Measurements from ENCODE around the gene LAP3.
A peak's percentile ranks its signal among the peaks of the same experiment; 100 is the strongest.
"Not testable (repeated sequence)": the region's sequence is repeated elsewhere in the genome, so short reads cannot be mapped to it uniquely, and the experiment has no call there.

LAP3 gene

DNA sequence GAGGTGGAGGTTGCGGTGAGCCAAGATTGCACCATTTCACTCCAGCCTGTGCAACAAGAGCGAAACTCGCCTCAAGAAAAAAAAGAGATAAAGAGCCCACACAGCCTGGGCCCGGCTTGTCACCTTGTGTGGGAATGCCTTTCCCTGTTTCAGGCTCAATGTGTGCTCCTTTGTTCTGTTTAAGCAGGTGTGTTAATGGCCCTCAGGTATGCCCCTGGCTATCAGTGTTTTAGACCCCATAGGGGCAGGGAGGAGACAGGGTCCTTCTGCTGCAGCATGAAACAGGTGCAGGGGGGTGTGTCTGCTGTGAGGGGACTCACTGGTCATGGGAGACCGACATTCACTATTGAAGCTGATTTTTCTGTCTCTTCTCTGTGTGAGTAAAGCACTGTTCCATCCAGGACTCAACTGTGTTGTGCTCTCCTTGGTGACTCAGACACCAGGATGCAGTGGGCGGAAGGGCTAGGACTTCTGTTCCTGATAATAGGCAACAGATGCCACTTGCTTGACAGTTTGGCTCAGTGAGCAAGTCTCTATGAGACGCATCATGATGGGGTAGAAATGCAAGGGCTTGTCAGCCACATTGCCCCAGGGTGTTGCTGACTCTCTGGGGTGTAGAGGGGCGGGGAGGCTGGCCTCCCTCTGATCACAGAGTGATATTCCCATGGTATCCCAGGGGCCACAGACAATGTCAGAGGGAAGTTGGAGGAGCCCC lies 15.6 kb upstream of the LAP3 start:
- DNase-seq (ENCODE audit: low read depth in 2 of 2): no peak

DNA sequence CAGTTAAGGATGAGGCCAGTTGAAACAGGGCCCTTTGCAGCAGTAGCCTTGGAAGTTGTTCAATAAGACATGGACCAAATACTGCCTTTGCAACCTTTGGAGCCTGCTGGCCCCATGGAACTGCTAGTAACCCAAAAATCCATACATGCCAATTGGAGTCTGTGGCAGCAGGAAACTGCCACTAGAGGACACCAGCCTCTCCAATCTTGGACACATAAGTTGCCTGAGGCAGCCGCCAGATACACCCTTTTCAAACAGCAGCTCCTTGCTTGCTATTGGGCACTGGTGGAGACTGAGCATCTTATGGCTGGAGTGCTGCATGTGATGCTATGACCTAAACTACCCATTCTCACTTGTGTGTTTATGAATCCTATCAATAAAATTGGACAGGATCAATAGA lies 14.8 kb upstream of the LAP3 start:
- no peak for DNase-seq (ENCODE audit: low read depth in 2 of 2)

DNA sequence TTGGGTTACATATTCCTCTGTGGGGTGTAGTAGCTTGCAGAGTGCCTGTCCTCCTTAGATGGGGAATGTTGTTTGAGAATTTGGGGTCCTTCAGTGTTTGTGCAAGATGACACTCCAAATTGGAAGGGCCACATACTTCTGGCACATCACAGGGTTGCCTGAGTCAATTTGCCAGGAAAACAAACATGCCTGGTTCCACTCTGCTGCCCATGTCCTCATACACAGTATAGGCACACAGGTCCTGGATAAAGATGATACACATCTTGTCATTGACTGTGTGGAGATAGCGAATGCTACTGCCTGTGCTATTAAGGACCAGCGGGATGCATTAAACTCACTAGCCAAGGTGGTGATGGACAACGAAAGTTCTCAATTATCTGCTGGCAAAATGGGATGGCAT lies 11.2 kb upstream of the LAP3 start:
- DNase-seq (ENCODE audit: low read depth in 2 of 2): no peak

DNA sequence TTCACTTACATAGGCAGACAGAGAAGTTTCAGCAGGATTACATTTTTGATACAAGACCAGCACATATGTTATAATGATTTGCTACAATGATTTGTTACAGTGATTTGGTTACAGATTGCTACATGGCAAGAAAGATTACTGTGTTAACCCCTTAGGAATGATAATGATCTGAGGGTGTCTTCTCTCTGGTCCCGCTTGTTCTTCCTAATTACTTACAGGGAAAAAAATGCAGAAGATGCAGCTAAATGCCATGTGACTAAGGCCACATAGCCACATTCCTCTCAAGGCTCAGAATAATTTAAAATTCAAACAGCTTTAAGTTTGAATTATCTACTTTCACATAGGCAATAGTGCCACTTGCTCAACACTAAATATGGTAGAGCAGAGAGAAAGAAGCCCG lies 9.7 kb upstream of the LAP3 start:
- no peak for DNase-seq (ENCODE audit: low read depth in 2 of 2)

DNA sequence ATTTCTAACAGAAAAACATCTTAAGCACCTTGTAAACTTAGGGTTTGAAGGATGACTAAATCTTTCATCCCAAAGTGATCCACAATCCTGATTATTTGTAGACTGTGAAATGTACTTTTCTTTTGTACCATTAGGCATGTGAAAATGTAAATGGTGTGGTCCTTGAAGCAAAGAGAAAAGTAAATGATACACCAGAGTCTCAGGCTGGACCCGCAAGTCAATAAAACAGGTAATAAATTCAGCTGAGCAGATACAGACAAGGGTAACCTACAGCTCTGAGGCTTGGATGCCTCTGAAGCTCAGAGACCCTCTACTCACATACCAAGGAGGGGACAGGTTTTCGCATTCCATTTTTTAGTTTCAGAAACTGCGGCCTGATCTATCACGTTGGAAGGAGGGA lies 2.8 kb upstream of the LAP3 start:
- no peak for DNase-seq (ENCODE audit: low read depth in 2 of 2)

DNA sequence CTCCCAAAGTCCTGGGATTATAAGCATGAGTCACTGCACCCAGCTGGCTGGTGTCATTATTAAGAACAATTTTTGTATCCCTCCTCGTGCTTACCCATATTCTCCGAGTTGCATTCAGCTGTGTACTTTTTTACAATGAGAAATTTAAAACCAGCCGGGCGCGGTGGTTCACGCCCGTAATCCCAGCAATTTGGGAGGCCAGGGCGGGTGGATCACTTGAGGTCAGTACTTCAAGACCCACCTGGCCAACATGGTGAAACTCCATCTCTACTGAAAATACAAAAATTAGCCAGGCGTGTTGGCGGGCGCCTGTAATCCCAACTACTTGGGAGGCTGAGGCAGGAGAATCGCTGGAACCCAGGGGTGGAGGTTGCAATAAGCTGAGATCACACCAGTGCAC lies 1.8 kb upstream of the LAP3 start:
- not testable (repeated sequence) for DNase-seq (ENCODE audit: low read depth in 2 of 2)

- peak in 1 of 2 donors; percentile 24 for DNase-seq (ENCODE audit: low read depth in 2 of 2)
These were observed 875 bp downstream of the LAP3 start for GRCh38 chr4:17577665-17578481.

- DNase-seq (ENCODE audit: low read depth in 2 of 2): no peak
These were observed 1.5 kb downstream of the LAP3 start for GRCh38 chr4:17578482-17578891.

DNA sequence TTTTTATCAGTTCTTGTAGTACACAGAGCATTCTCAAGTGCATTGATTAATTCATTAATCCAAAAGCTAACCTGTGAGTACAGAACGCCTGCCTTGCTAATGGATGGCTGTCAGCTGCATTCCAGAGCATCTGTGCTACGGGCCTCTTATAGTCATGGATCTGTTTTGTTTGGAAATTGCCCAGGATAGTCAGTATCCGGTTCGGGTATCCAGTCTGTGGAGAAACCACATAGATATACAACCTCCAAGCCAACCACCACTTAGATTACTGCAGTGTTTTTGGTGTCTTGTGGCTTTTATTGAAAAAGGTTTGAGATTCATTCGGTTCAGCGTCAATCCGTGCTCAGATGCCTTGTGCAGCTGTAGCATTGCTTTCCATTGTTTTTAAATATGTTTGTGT lies 4.0 kb downstream of the LAP3 start:
- DNase-seq (ENCODE audit: low read depth in 2 of 2): no peak

GRCh38 chr4:17583276-17583675 lies 6.3 kb downstream of the LAP3 start:
- no peak for DNase-seq (ENCODE audit: low read depth in 2 of 2)

GRCh38 chr4:17583941-17584340 lies 6.9 kb downstream of the LAP3 start:
- no peak for DNase-seq (ENCODE audit: low read depth in 2 of 2)

DNA sequence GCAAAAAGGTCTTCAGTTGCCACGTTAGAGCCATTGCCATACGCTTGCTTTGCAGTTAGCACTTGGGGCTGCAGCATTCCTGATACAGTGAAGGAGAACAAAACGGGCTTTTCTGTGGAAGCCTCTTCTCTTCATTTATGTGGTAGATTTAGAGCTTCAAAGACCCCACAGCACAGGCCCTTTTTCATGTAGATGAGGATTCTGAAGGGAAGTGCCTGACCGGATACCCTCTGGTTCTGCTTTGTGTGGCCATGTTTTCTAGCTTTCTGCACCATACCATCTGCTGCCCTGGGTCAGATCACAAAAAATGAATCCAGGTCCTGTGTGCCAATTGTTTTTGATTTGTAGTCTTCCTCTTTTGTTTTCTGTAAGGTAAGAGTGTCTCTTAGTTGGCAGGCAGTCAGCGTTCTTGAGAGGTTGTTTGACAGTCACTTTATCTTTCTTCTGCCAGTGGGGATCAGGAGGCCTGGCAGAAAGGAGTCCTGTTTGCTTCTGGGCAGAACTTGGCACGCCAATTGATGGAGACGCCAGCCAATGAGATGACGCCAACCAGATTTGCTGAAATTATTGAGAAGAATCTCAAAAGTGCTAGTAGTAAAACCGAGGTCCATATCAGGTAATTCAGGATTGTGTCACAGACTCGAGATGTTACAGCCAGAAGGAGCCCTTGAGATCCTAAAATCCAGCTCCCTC lies 7.7 kb downstream of the LAP3 start:
- DNase-seq (ENCODE audit: low read depth in 2 of 2): no peak

GRCh38 chr4:17587094-17587822 lies 10.3 kb downstream of the LAP3 start:
- DNase-seq (ENCODE audit: low read depth in 2 of 2): no peak

- no peak for DNase-seq (ENCODE audit: low read depth in 2 of 2)
These were observed 12.4 kb downstream of the LAP3 start for GRCh38 chr4:17589355-17589754.

- no peak for DNase-seq (ENCODE audit: low read depth in 2 of 2)
These were observed 18.5 kb downstream of the LAP3 start for GRCh38 chr4:17595471-17596005.

- no peak for DNase-seq (ENCODE audit: low read depth in 2 of 2)
These were observed 20.5 kb downstream of the LAP3 start for GRCh38 chr4:17597517-17597916.

- no peak for DNase-seq (ENCODE audit: low read depth in 2 of 2)
These were observed 22.8 kb downstream of the LAP3 start for GRCh38 chr4:17599826-17600225.

DNA sequence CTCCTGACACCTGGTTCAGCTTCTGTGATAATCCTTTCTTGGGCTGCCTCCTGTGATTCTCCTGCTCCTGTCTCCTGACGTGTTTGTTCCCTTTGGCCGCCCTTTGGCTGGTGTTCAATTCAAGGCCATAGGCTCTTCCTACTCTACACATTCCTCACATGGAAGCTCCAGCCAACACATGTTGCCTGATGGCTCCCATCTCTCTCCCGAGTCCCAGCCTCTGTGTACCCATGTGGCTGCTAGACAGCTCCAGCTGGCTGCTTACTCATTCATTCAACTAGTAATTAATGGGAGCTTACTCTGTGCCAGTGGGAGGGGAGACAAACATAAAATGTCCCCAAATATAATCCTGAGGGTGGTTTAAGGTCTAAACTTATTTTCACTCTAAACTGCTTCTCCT lies 28.2 kb downstream of the LAP3 start:
- no peak for DNase-seq (ENCODE audit: low read depth in 2 of 2)

- no peak for DNase-seq (ENCODE audit: low read depth in 2 of 2)
These were observed 36.9 kb downstream of the LAP3 start for GRCh38 chr4:17613761-17614415.

DNA sequence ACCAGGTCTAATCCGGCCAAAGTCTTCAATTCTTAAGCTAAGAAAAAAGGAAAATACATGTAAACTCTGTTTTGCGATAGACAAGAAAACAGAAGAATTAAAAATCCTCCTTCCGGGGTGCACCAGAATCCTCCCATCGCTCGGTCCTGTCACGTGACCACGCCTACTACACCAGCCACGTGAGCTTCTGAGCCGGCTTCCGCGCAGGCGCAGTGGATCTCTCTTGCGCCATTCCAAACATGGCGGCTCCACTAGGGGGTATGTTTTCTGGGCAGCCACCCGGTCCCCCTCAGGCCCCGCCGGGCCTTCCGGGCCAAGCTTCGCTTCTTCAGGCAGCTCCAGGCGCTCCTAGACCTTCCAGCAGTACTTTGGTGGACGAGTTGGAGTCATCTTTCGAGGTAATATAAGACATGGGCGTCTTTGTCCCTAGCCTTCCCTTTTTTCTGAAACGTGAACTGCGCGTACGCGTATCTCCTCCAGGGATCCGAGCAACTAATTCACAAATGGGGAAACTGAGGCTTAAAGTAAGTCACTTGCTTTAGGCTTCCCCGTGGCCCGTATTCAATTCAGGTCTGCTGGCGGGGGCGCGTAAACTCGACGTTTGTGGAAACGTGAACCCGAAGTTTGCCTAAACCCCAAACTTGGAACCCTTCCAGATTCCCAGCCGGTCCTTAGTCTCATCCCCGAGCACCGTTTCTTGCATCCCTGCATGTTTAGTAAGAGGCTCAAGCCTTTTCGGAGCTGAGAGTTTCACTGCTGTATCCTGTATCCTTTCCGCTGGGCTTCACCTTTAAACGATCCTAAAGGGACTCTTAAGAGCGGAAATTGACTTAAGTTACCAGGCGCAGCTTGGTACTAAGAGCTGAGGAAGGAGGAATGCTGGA lies 37.7 kb downstream of the LAP3 start, which contains the start of gene MED28:
Gene MED28, plus strand, starts transcription at position 226 of the 884 bp plus-strand sequence. Its CDS starts 14 bp downstream, at position 240.
- peak; percentile 93 to 94 for DNase-seq (ENCODE audit: low read depth in 2 of 2)
